Frontal cortex (tissue), 4 donors: ENCODE data around the gene MEF2C. TPM values are rescaled to one million over a fixed set of nuclear protein-coding genes. Genes with fewer than 3 reads are reported as not detected.

ENCODE experiments used
- DNase-seq, 2 donors: peaks; one replicate each; pipeline ENCODE4 v3.0.0; 2012; ENCODE audit warnings: low spot score in 2 of 2
- FAIRE-seq: peaks from 2 replicates; lab custom pipeline; 2012; peaks lifted over from hg19 to GRCh38; lab: Jason Lieb, UNC
- small RNA-seq: library from RNA; depleted of rRNA; stranded (forward); fragments of <200 nt; gene quantifications from one replicate; pipeline ENCODE3, GENCODE V24; 2014
- total RNA-seq: library from RNA; depleted of rRNA; stranded (reverse); fragments of >200 nt; gene quantifications from one replicate; pipeline ENCODE4 v1.2.3, GENCODE V29; 2014
- donor health status: control.
- donor health status: control.
- donor health status: control.

The MEF2C gene
- total RNA-seq, 1 donor from 2014 or later = 1,165 TPM

- no peak for FAIRE-seq
- no peak for DNase-seq
These were observed 211.2 kb downstream of the MEF2C start for GRCh38 chr5:88671505-88672499.

DNA sequence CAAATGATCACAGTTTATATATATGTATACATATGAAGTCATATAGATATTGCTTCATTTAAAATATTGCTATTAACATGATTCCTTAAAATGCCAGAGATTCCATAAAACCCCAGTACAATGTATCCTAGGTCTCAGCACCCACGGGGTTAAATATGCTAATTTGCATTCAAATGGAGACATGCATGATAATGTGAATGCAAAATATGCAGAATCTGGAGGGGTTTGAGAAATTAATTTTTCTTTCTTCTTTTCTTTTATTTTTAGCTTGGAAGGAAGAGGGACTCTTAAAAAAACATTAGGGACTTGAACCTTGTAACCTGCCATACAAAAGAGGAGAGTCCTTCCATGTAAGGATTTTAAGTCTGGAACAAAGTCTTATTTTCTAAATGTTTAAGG is 211.9 kb downstream of the MEF2C start:
- FAIRE-seq = no peak
- DNase-seq = no peak

DNA sequence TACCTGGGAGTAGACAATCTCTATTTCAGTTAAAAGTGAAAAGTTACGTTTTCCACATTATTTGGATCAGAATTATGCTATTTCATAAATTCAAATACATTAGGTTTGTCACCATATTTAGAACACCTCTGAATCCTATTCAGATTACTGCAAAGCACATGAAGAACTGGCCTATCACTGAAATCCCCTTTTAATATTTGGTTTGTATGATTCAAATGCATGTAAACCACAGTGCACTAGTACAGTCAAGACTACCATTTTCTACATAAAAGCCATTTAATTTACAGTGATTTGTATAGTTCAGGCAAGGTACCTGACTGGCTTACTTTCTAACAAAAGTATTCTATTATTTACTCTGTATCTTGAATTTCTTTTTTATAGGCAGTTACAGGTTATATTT is 212.5 kb downstream of the MEF2C start:
- FAIRE-seq (no peak), DNase-seq (no peak)

DNA sequence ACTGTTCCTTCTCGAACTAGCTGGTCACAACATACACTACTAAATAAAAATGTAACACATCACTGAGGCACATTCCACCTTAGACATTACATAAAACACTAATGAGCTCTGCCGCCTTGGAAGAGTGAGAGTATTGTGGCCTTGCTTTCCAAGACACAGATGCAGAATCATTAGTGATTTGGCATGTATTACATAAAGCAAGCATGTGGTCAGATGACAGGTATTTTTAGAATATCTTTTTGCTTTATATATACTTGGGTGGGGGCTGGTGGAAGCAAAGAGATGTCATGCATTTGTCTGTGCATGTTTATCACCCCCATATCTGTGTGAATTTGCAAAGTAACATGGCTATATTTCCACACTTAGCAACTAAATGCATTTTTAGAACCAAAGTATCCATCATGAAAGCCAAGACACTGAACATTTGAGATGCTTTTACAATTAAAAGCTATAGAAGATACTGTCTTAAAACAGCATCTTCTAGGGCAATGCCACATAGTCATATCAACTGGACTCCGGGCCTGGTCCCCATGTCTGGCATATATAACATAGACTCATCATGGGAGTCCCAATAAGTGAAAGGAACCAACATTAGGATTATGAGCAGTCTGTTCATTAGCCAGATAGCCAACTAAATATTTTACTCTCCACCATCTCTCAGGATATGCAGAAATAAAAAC is 213.5 kb downstream of the MEF2C start:
- no peak for FAIRE-seq
- DNase-seq = no peak

GRCh38 chr5:88667496-88668201 is 215.3 kb downstream of the MEF2C start:
- no peak for FAIRE-seq
- DNase-seq = no peak

Small RNA genes lying within 50 kb of the gene (small RNA-seq; reads per million reads assigned to genes)
- gene AC008525.2 = not detected
